ENCODE results near the gene GALNT2. TPM values are rescaled to one million over a fixed set of nuclear protein-coding genes. Genes with fewer than 3 reads are reported as not detected.

The GALNT2 gene
- total and polyA plus RNA-seq, 9 of the 15 experiments (the other 6 are each of a cell fraction or from before 2014, with no cell fraction given): 1.6 to 106 (median 51.9) TPM

- in situ Hi-C loops (cut with MboI) (no loop called here), intact Hi-C loops (cut with micrococcal nuclease) (no loop called here)
- Histone ChIP-seq H3K27ac (ENCODE audit: extremely low read depth, low read depth, low read length) (no peak overlapping the region), H2AFZ (ENCODE audit: low read depth, low read length) (no peak overlapping the region), H3K36me3 (ENCODE audit: control insufficient read depth, insufficient read depth, low read length) (no peaks in the 10 kb centered on the region), H3K9ac (ENCODE audit: insufficient read depth in 1 of 2, low read depth in 2 of 2, low read length in 2 of 2) (no peak overlapping the region), H3K4me3 (no peak overlapping the region), H4K20me1 (replicated peaks; ENCODE audit: control insufficient read depth, insufficient read depth, low read length) (peaks cover 14% of the 10 kb centered on the region), H3K79me2 (ENCODE audit: control insufficient read depth, insufficient read depth, low read length) (no peaks in the 10 kb centered on the region), H3K9me3 (replicated peaks; ENCODE audit: control insufficient read depth, insufficient read depth, low read depth, low read length) (no peaks in the 10 kb centered on the region), H3K27me3 (ENCODE audit: control insufficient read depth in 2 of 2, insufficient read depth in 2 of 2, low read length in 2 of 2) (peaks cover 51 to 56% of the 10 kb centered on the region in 2 experiments), H3K9me1 (ENCODE audit: control insufficient read depth, insufficient read depth, low read length) (no peaks in the 10 kb centered on the region), H3K4me1 (replicated peaks in 1 of 2; ENCODE audit: control insufficient read depth in 2 of 2, insufficient read depth in 2 of 2, low read length in 2 of 2) (0 out of 5 replicates have a peak, but pooled peaks cover 0 to 3% of the 10 kb centered on the region in 2 experiments), H3K4me2 (ENCODE audit: insufficient read depth, low read length) (no peak overlapping the region)
- DNase-seq (ENCODE audit: extremely low read depth in 1 of 4, low spot score in 3 of 4) (no peak), ATAC-seq (no peak), FAIRE-seq (no peak)
- BruUV-seq (replicated peaks): no TSS peak
- TF ChIP-seq E2F1 (CRISPR knock-in tag; IDR thresholded peaks at IDR 0.05): no peak
- TF ChIP-seq ZNF134 (CRISPR knock-in tag; conservative IDR thresholded peaks at IDR 0.05): no peak
- no peak for TF ChIP-seq CBX5 (IDR thresholded peaks at IDR 0.05; ENCODE audit: borderline replicate concordance, low read depth)
- TF ChIP-seq CBX3 (IDR thresholded peaks at IDR 0.05; ENCODE audit: borderline replicate concordance in 1 of 2, low read length in 2 of 2): no peak
- no peak for TF ChIP-seq SMAD3 (CRISPR knock-in tag; conservative IDR thresholded peaks at IDR 0.05)
- no peak for TF ChIP-seq ZBTB5 (IDR thresholded peaks at IDR 0.05)
- no peak for TF ChIP-seq GABPB1 (CRISPR knock-in tag; IDR thresholded peaks at IDR 0.05)
- TF ChIP-seq RBBP5 (IDR thresholded peaks at IDR 0.05; ENCODE audit: borderline replicate concordance, insufficient read depth, low read length, poor library complexity, severe bottlenecking): no peak
- POLR2A ChIA-PET: interaction anchor here (0.5 to 1.2 kb wide), 2 partner anchors 32 to 200 kb away, joined by 3 read pairs; no protein-coding TSS in a partner anchor
- 1% methylated on average over 7 of the region's 7 CpGs for WGBS (ENCODE audit: insufficient coverage, low coverage, missing lambda C conversion rate)
- CTCF ChIA-PET (ENCODE audit: low intra/inter-chr PET ratio): no interaction called here
Measured at GRCh38 chr1:230293390-230293700, 226.3 kb downstream of the GALNT2 start.

Measured in K562 (cell line).